ENCODE results near the gene ZNF804A.

ZNF804A gene

DNA sequence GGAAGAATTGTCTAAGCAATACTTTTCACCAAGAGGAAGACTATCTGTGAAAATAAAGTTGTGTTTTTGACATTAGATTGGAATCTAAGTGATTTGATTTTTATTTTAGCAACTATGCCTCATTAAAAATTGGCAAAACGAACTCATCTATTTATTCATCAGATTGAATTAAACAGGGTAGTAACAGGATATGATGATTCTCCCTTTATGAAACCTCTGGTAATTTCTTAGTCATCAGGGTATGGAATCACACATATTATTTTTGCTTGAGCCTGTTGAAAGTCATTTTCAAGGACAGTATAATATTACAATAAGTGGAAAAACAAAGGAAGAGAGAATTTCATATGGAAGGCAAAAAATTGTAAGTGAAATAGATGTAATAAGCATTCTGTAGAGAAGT is 22.0 kb downstream of the ZNF804A start:
- ATAC-seq, result no peak
- TF ChIP-seq TCF4 (CRISPR knock-in tag; IDR thresholded peaks at IDR 0.05; ENCODE audit: borderline replicate concordance), result no peak
- TF ChIP-seq SNAI2 (CRISPR knock-in tag; IDR thresholded peaks at IDR 0.05), result no peak
- TF ChIP-seq, protein P1, sequence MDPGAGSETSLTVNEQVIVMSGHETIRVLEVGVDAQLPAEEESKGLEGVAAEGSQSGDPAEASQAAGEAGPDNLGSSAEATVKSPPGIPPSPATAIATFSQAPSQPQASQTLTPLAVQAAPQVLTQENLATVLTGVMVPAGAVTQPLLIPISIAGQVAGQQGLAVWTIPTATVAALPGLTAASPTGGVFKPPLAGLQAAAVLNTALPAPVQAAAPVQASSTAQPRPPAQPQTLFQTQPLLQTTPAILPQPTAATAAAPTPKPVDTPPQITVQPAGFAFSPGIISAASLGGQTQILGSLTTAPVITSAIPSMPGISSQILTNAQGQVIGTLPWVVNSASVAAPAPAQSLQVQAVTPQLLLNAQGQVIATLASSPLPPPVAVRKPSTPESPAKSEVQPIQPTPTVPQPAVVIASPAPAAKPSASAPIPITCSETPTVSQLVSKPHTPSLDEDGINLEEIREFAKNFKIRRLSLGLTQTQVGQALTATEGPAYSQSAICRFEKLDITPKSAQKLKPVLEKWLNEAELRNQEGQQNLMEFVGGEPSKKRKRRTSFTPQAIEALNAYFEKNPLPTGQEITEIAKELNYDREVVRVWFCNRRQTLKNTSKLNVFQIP (CRISPR knock-in tag; IDR thresholded peaks at IDR 0.05; ENCODE audit: borderline replicate concordance, low read depth), result no peak
- TF ChIP-seq ZNF8 (CRISPR knock-in tag; IDR thresholded peaks at IDR 0.05), result no peak
- TF ChIP-seq ARNTL (CRISPR knock-in tag; IDR thresholded peaks at IDR 0.05; ENCODE audit: borderline replicate concordance, low read depth), result no peak
- TF ChIP-seq ISL1 (CRISPR knock-in tag; IDR thresholded peaks at IDR 0.05), result no peak
- TF ChIP-seq CREB5 (CRISPR knock-in tag; IDR thresholded peaks at IDR 0.05; ENCODE audit: low read depth), result no peak
- TF ChIP-seq ZFP3 (CRISPR knock-in tag; IDR thresholded peaks at IDR 0.05), result no peak

DNA sequence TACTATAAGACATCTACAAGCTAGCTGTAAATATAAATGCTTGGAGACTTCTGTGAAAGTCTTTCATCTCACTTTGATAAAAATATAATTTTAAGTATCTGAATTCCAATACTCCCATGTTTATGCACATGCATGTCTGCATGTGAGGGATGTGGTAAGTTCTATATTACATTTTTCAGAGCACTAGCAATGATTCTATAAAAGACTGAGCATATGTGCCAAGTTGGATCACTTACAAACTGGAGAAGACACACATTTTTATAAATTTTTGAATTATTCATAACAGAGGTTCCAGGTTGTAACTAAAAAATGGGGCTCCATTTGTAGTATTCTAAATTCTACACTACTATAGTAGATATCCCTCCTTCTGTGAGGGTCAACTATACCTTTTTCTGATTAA is 26.0 kb downstream of the ZNF804A start:
- TF ChIP-seq ZFP3 (CRISPR knock-in tag; IDR thresholded peaks at IDR 0.05) (no peak), ZFP30 (CRISPR knock-in tag; IDR thresholded peaks at IDR 0.05) (no peak), CSDC2 (CRISPR knock-in tag; IDR thresholded peaks at IDR 0.05) (no peak), ESRRG (CRISPR knock-in tag; IDR thresholded peaks at IDR 0.05) (no peak), SNAI2 (CRISPR knock-in tag; IDR thresholded peaks at IDR 0.05) (no peak), ARNTL (CRISPR knock-in tag; IDR thresholded peaks at IDR 0.05; ENCODE audit: borderline replicate concordance, low read depth) (no peak), ZNF8 (CRISPR knock-in tag; IDR thresholded peaks at IDR 0.05) (no peak), TSHZ2 (CRISPR knock-in tag; IDR thresholded peaks at IDR 0.05) (no peak)
- TF ChIP-seq, protein P2, sequence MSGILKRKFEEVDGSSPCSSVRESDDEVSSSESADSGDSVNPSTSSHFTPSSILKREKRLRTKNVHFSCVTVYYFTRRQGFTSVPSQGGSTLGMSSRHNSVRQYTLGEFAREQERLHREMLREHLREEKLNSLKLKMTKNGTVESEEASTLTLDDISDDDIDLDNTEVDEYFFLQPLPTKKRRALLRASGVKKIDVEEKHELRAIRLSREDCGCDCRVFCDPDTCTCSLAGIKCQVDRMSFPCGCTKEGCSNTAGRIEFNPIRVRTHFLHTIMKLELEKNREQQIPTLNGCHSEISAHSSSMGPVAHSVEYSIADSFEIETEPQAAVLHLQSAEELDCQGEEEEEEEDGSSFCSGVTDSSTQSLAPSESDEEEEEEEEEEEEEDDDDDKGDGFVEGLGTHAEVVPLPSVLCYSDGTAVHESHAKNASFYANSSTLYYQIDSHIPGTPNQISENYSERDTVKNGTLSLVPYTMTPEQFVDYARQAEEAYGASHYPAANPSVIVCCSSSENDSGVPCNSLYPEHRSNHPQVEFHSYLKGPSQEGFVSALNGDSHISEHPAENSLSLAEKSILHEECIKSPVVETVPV (CRISPR knock-in tag; IDR thresholded peaks at IDR 0.05), result no peak
- ATAC-seq, result no peak

- TF ChIP-seq ZNF70 (CRISPR knock-in tag; IDR thresholded peaks at IDR 0.05), result no peak
- no peak for TF ChIP-seq TCF4 (CRISPR knock-in tag; IDR thresholded peaks at IDR 0.05; ENCODE audit: borderline replicate concordance)
- TF ChIP-seq PPARA (CRISPR knock-in tag; IDR thresholded peaks at IDR 0.05; ENCODE audit: borderline replicate concordance), result no peak
- TF ChIP-seq RARB (CRISPR knock-in tag; IDR thresholded peaks at IDR 0.05), result no peak
- TF ChIP-seq ISL1 (CRISPR knock-in tag; IDR thresholded peaks at IDR 0.05), result no peak
- TF ChIP-seq CSDC2 (CRISPR knock-in tag; IDR thresholded peaks at IDR 0.05), result no peak
- no peak for TF ChIP-seq BACH2 (CRISPR knock-in tag; IDR thresholded peaks at IDR 0.05; ENCODE audit: borderline replicate concordance)
- no peak for TF ChIP-seq OSR1 (CRISPR knock-in tag; IDR thresholded peaks at IDR 0.05)
- no peak for TF ChIP-seq ZFP3 (CRISPR knock-in tag; IDR thresholded peaks at IDR 0.05)
- TF ChIP-seq PATZ1 (CRISPR knock-in tag; IDR thresholded peaks at IDR 0.05; ENCODE audit: borderline replicate concordance), result no peak
- TF ChIP-seq ZNF8 (CRISPR knock-in tag; IDR thresholded peaks at IDR 0.05), result no peak
- TF ChIP-seq TOX (CRISPR knock-in tag; IDR thresholded peaks at IDR 0.05; ENCODE audit: borderline replicate concordance), result no peak
- TF ChIP-seq ARNTL (CRISPR knock-in tag; IDR thresholded peaks at IDR 0.05; ENCODE audit: borderline replicate concordance, low read depth), result no peak
- no peak for ATAC-seq
These were observed 29.7 kb downstream of the ZNF804A start for GRCh38 chr2:184628051-184628450.

Measured in SK-N-SH treated with all-trans-retinoic acid at 6 μM for 48 hours (cell line).